OCI-LY1 (cell line): ENCODE results near the gene PYURF.

Experiments
- CTCF ChIP-seq: fragments of 200-600 bp; sonication (generic), shearing (Covaris generic); IDR thresholded peaks from 2 replicates; pipeline ENCODE4 v1.5.1; 2017; ENCODE audit warnings: mild to moderate bottlenecking, antibody characterized with exemption, low read length, moderate library complexity, mixed read lengths
- EZH2 ChIP-seq: fragments of 200-600 bp; sonication (generic), shearing (Covaris generic); IDR thresholded peaks from 2 replicates; pipeline ENCODE4 v1.8.0; 2017; ENCODE audit warnings: borderline replicate concordance, mixed run types, mild to moderate bottlenecking, antibody characterized with exemption, low read length, moderate library complexity, mixed read lengths

GRCh38 chr4:88524171-88524570, 595 bp upstream of the PYURF start:
- TF ChIP-seq CTCF (no peak), EZH2 (no peak)
